ENCODE measurements around the gene TRIM65. TPM values are rescaled to one million over a fixed set of nuclear protein-coding genes. Genes with fewer than 3 reads are reported as not detected.

The TRIM65 gene
- total and polyA plus RNA-seq, 2 of the 13 experiments (the other 11 are each of a cell fraction or from before 2014, with no cell fraction given) = 10.3 to 22.4 TPM

DNA sequence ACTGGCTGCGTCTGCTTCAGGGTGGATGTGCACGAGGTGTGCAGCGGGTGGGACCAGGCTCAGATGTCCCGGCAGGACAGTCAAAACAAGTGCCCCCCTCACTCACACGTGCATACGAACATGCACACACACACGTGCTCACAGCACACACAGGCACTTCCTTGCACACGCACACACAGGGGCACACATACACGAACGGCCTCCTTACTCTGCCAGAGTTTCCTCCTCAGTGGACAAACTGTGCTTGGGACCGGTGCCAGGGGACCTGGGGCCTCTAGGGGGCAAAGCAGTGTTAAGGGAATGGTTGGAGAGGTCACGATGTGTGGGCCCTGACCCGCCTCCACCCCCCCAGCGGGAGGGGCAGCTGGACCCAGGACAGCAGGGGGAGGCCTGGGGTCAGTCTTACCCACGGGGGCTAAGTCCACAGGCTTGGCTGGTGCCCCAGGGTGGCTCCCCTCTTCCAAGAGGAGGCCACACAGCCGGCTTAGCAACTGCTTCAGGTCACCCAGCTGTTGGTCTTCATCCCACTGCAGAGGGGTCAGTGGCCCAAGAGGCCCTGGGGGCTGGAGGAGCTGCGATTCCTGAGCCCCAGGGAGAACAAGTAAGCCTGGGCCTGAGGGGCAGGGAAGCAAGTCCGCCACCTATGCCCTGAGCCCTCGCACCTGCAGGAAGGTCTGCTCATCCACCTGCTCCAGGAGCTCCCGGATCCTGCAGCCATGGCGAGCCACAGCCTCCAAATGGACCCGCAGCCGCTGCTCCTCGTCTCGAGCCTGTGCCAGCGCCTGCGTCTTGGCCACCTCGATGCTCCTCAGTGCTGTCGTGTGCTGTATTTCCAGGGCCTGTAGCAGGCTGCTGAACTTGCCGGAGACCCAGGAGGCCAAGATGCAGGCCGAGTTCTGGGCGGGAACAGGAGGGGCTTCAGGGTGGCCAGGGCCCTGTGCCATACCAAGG lies 4.9 kb downstream of the TRIM65 start (continued):
- peak; percentile 50; the same call in 1 of the 2 replicates for TF ChIP-seq ZNF580 (CRISPR knock-in tag; IDR thresholded peaks at IDR 0.05; ENCODE audit: borderline replicate concordance, low read depth)
- no peak for TF ChIP-seq ZSCAN5A (CRISPR knock-in tag; IDR thresholded peaks at IDR 0.05; ENCODE audit: borderline replicate concordance)
- peak; percentile 75; the same call in 1 of the 2 replicates for TF ChIP-seq ZNF335 (CRISPR knock-in tag; IDR thresholded peaks at IDR 0.05)
- peak; percentile 25; the same call in 1 of the 2 replicates for TF ChIP-seq ZNF616 (CRISPR knock-in tag; IDR thresholded peaks at IDR 0.05; ENCODE audit: low read depth)
- peak; percentile 83 for TF ChIP-seq ZNF530 (CRISPR knock-in tag; IDR thresholded peaks at IDR 0.05; ENCODE audit: low read depth)
- TF ChIP-seq RNF2 (conservative IDR thresholded peaks at IDR 0.05; ENCODE audit: low read depth) = no peak; the same call in 1 of the 2 replicates
- no peak; the same call in 1 of the 2 replicates for TF ChIP-seq ONECUT2 (CRISPR knock-in tag; IDR thresholded peaks at IDR 0.05)
- TF ChIP-seq, protein P1, sequence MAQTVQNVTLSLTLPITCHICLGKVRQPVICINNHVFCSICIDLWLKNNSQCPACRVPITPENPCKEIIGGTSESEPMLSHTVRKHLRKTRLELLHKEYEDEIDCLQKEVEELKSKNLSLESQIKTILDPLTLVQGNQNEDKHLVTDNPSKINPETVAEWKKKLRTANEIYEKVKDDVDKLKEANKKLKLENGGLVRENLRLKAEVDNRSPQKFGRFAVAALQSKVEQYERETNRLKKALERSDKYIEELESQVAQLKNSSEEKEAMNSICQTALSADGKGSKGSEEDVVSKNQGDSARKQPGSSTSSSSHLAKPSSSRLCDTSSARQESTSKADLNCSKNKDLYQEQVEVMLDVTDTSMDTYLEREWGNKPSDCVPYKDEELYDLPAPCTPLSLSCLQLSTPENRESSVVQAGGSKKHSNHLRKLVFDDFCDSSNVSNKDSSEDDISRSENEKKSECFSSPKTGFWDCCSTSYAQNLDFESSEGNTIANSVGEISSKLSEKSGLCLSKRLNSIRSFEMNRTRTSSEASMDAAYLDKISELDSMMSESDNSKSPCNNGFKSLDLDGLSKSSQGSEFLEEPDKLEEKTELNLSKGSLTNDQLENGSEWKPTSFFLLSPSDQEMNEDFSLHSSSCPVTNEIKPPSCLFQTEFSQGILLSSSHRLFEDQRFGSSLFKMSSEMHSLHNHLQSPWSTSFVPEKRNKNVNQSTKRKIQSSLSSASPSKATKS (CRISPR knock-in tag; IDR thresholded peaks at IDR 0.05) = no peak
- TF ChIP-seq ZBTB3 (CRISPR knock-in tag; IDR thresholded peaks at IDR 0.05; ENCODE audit: borderline replicate concordance, low read depth) = no peak; the same call in 1 of the 2 replicates
- TF ChIP-seq ZNF138 (CRISPR knock-in tag; IDR thresholded peaks at IDR 0.05; ENCODE audit: low read depth) = 0 out of 2 replicates have a peak, but pooled peaks have one; percentile 33
- TF ChIP-seq SSRP1 (CRISPR knock-in tag; IDR thresholded peaks at IDR 0.05) = no peak
- TF ChIP-seq SNAPC2 (CRISPR knock-in tag; IDR thresholded peaks at IDR 0.05) = peak; percentile 42; the same call in 1 of the 2 replicates
- peak; percentile 16; the same call in 1 of the 2 replicates for TF ChIP-seq KMT2B (CRISPR knock-in tag; IDR thresholded peaks at IDR 0.05)
- no peak for TF ChIP-seq ZNF234 (CRISPR knock-in tag; conservative IDR thresholded peaks at IDR 0.05)
- TF ChIP-seq, protein P2, sequence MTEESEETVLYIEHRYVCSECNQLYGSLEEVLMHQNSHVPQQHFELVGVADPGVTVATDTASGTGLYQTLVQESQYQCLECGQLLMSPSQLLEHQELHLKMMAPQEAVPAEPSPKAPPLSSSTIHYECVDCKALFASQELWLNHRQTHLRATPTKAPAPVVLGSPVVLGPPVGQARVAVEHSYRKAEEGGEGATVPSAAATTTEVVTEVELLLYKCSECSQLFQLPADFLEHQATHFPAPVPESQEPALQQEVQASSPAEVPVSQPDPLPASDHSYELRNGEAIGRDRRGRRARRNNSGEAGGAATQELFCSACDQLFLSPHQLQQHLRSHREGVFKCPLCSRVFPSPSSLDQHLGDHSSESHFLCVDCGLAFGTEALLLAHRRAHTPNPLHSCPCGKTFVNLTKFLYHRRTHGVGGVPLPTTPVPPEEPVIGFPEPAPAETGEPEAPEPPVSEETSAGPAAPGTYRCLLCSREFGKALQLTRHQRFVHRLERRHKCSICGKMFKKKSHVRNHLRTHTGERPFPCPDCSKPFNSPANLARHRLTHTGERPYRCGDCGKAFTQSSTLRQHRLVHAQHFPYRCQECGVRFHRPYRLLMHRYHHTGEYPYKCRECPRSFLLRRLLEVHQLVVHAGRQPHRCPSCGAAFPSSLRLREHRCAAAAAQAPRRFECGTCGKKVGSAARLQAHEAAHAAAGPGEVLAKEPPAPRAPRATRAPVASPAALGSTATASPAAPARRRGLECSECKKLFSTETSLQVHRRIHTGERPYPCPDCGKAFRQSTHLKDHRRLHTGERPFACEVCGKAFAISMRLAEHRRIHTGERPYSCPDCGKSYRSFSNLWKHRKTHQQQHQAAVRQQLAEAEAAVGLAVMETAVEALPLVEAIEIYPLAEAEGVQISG (CRISPR knock-in tag; IDR thresholded peaks at IDR 0.05) = peak; percentile 80
- TF ChIP-seq ZNF101 (CRISPR knock-in tag; IDR thresholded peaks at IDR 0.05; ENCODE audit: borderline replicate concordance, low read depth) = no peak
- no peak for TF ChIP-seq YY1 (IDR thresholded peaks at IDR 0.05; ENCODE audit: insufficient read depth, insufficient replicate concordance, low read depth, low read length)

Measured in HepG2 (cell line).